GM18873 (cell line): ENCODE measurements around the gene LBHD1.
"Not testable (repeated sequence)": the region's sequence is repeated elsewhere in the genome, so short reads cannot be mapped to it uniquely, and the experiment has no call there.

ENCODE experiments used
- ATAC-seq: cut with Tn5 transposase; IDR thresholded peaks from one replicate; pipeline ENCODE4 v1.9.1; 2021; ENCODE audit warnings: mild to moderate bottlenecking, moderate library complexity, moderate number of reproducible peaks; ENCODE audit not compliant: unreplicated experiment, low FRiP score

The LBHD1 gene

GRCh38 chr11:62665599-62666258 is 6.3 kb downstream of the LBHD1 start:
- peak; percentile 12 for ATAC-seq

DNA sequence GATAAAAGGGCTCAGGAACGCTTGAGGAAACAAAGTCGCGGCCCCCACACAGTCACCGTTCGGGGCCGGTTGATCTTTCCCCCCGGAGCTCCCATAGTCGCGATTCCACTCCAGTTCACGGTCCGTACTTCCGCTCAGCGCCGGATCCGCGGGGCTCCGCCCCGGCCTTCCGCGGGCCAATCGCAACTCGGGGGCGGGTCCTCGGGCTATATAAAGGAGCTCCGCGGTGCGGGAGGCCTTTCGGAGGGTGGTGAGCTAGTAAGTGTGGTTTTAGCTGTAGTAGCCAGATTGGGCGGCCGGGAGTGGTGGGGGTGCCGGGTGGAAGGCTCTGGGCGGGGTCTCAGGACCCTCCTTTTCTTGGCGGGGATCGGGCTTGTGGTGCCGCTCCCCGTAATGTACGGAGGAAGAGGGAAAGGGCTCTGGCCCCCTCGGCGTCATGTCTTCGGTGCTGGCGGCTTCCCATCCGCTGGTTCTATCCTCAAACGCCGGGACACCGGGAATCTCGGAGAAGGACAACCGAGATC is 6.9 kb downstream of the LBHD1 start, which contains the start of the genes C11orf98 and CSKMT:
TSS of gene C11orf98 (minus strand) at position 136 of the 524 bp plus-strand sequence. CDS start at position 95, 41 bp downstream.
TSS of gene CSKMT (plus strand) at position 238 of the 524 bp plus-strand sequence. CDS start 568 bp downstream, outside the sequence.
- ATAC-seq: peak; percentile 57

DNA sequence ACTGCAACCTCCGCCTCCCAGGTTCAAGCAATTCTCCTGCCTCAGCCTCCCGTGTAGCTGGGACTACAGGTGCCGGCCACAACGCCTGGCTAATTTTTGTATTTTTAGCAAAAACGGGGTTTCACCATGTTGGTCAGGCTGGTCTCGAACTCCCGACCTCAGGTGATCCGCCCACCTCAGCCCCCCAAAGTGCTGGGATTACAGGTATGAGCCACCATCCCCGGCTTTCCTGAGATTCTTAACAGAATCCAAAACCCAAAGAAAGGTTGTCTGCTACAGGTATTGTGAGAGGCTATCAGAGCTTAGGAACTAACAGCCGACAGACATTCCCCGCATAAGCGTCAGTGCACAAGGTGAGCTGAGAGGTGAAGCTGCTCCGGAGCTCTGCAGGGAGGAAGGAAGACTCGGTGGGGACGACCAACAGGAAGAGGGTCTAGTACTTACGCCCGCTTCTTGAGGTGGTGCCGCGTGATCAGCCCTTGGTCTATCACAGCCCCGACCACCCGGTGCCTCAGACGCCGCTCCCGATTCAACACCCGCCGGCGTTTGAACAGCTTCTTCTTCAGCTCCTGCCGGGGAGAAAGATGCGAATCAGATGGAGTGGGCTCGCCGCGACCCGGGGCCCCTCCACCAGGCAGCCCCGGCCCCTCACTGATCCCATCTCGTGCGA is 7.5 kb downstream of the LBHD1 start:
- ATAC-seq: peak; percentile 12

DNA sequence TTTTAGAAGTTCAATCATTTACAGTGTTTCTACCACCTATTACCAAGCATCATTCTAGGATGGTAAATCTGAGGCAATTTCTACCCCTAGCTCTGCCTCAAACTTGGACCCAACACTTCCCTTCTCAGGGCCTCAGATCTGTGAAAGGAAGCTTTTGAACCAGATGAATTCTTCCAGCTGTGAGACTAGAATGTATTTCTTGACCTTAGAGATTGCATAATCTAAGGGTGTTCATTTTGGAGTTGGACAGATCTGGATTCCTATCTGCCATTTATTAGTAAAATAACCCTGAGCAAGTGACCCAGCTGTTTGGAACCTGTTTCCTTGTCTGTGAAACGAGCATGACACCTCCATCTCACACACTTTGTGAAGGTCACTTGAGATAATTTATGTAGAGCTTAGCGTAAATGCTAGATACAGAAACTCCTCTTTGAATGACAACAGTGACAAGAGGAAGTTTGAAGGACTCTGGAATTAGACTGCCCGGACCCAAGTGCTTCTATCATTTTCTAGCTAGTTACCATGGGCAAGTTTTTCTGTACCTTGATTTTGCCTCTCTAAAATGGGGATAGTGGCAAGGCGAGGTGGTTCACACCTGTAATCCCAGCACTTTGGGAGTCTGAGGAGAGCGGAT is 15.2 kb downstream of the LBHD1 start:
- no peak for ATAC-seq

- ATAC-seq: no peak
Measured at GRCh38 chr11:62654297-62654696, 17.8 kb downstream of the LBHD1 start.

DNA sequence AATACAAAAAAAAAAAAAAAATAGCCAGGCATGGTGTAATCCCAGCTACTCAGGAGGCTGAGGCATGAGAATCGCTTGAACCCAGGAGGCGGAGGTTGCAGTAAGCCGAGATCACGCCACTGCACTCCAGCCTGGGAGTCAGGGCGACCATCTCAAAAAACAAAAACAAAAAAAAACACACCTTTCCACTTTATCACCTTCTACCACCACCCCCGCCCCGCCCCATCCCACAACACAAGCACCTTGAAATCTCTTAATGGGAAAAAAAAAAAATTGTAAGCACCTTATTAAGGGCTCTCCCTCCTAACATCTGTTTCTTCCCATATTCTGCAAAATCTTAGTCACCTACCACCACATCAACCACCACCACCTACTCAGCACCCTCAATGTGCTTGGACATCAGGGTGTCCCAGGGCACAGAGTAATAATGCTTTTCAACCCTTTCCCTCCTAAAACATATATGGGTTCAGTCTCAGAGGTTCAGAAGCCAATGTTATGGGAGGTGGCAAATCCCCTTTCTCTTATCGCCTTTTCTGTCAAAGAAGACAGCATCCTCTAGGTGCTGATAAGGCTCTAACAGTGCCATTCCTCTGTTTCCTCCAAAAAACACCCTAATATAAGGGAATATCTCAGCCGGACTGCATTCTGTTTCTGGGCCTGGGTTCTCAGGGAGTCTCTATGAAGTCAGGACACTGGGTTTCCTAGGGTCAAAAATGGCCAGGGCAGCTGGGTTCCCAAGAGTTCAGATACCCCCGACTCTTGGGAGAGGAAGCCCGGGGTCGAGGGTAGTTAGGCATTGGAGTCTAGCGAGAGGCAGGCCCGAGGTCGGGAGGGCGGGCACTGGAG is 19.7 kb downstream of the LBHD1 start:
- no peak for ATAC-seq

DNA sequence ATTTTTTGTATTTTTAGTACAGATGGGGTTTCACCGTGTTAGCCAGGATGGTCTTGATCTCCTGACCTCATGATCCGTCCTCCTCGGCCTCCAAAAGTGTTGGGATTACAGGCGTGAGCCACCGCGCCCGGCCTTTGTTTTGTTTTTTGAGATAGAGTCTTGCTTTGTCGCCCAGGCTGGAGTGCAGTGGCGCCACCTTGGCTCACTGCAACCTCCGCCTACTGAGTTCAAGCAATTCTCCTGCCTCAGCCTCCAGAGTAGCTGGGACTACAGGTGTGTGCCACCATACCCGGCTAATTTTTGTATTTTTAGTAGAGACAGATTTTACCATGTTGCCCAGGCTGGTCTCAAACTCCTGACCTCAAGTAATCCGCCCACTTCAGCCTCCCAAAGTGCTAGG is 21.8 kb downstream of the LBHD1 start:
- ATAC-seq: not testable (repeated sequence)

DNA sequence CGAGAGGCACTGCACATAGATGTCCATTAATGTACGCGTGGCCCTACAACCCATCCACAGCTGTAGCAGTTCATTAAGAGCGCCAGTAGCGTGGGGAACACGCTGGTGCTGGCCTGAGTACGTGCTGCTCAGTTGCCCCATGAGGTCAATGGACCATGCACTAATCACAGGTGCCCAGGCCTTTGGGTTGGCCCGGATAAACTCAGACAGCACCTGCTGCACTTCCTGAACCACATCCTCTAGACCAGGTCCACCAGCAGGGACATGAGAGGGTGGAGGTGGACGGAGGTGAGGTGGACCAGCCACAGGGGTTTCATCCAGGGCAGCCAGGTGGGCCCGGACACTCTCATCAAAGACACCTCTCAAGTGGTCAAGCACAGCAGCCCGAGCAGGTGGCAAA is 22.6 kb downstream of the LBHD1 start:
- ATAC-seq: no peak

- no peak for ATAC-seq
Measured at GRCh38 chr11:62648967-62649364, 23.1 kb downstream of the LBHD1 start.

DNA sequence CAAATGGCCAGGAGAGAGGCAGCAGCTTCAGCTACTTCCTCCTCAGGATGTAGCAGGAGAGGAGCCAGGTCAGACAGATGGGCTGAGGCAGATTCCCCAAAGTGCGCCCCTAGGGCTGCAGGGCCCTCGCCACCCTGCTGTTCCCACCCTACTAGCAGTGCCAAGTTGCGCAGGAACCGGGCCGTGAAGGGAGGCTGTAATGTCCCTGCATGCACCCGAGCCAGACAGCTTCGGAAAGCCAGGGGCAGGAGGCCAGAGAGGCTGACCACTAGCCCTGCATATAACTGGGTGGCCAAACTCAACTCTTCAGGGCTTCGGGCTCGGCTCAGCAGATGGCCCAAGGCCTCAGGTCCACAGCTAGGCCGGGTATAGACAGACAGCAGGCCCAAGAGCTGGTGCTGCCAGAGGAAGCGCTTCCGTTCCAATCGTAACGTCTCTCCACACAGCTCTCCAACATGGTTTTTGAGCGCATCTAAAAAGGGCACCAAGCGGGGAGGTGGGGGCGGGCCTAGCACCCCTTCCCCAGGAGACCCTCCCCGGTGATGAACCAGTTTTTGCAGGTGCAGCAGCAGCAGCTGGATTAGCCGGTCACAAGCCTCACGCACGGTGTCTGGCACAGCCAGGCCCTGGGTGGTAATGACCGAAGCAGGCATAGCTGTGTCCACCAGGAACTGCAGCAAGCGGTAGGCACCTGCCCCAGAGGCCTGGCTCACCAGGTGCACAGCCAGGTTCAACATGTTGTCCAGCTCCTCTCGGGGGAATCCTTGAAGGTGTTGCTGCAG is 23.7 kb downstream of the LBHD1 start:
- no peak for ATAC-seq

DNA sequence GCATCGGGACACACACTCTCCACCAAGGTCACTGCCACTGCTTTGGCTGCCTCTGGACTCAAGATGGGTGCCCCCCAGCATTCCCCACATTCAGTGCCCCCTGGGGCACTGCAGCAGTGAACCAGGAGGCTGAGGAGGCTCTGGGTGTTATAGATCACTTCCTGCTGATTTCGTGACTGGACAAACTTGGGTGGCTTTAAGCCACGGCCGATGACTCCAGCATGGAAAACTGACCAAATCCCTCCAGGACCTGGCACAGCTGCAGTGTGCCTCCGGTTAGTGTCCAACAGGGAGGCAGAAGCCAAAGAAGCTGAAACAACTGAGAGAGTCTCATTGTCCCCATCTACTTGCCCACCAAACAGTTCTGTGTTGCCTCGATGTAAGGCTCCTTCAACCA is 24.5 kb downstream of the LBHD1 start:
- ATAC-seq: no peak

DNA sequence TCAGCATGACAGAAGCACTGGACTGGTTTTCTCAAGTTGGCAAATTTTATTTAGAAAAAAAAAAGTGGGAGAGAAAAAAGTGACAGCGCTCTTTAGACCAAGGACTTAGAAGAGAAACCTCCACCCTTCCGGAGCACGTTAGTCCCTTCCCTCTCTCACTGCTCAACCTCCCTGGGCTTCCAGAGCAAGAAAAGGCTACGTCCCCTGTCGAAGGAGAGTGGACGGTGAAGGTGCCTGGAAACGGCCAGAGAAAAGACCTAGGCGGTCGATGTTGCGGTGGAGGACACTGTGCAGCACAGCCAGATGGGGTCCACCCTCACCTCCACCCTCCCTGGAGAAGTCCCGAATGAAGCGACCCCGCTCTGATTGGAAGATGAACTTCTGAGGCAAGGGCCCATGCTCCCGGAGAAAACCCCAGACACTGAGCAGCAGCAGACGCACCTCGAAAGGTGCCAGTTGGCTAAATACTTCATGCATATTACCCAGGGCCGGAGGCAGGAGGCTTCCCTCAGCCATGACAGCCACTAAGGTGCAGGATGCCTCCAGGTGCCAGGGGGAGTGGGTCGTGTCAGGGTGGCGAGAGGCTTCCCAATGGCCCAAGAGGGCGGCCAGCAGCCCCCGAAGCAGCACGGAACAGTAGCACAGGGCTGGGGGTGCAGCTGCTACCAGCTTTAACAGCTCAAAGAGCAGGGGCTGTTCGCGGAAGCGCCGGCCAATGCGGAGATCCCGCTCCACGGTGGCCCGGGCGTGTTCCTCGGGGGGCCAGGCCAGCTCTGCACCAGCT is 25.1 kb downstream of the LBHD1 start:
- no peak for ATAC-seq

GRCh38 chr11:62645946-62646824 is 25.9 kb downstream of the LBHD1 start, which contains the start of gene GANAB:
GANAB (minus strand) TSS chr11:62646613; CDS start chr11:62646599, 14 bp downstream.
- ATAC-seq: peak; percentile 71

DNA sequence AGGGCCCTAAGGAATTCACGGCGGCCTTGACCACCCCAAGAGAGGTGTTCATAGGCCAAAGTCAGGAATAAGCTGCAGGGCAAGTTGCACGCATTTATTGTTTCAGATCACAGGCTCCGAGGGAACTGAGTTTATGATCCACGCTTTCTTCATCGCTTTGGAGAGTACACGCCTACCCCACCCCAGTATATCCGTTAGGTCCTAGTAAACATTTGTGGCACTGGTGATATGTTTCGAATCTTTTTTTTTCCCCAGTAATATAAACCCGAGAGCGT is 26.5 kb downstream of the LBHD1 start:
- ATAC-seq: no peak

DNA sequence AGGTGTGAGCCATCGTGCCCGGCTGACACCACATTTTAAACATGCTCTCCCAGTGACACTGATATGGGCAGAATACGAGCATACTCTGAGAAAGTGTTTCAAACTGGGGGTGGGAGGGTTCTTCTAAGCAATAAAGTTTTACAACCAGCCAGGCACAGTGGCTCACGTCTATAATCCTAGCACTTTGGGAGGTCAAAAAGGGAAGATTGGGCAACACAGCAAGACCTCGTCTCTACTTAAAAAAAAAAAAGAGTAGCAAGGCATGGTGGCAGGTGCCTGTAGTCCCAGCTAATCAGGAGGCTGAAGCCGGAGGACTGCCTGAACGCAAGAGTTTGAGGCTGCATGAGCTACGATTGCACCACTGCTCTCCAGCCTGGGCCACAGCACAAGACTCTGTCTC is 27.8 kb downstream of the LBHD1 start:
- no peak for ATAC-seq

- no peak for ATAC-seq
Measured at GRCh38 chr11:62632492-62632891, 39.6 kb downstream of the LBHD1 start.

DNA sequence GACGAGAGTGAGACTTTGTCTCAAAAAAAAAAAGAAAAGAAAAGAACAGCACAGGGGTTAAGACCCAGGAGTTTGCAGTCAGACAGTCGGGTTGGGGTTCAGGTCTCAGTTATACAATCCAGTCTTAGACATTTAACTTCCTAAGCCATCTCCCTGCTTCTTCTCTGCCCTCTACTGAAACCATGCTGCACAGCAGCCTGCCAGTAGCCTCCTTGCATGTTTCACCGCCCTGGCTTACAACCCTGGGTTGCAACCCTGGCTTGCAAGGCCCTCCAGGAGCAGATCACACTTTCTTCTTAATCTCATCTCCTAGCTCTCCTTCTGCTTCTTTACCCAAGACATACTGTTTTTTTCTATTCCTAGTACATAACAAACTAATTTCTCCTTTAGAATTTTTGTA is 44.4 kb downstream of the LBHD1 start:
- no peak for ATAC-seq

DNA sequence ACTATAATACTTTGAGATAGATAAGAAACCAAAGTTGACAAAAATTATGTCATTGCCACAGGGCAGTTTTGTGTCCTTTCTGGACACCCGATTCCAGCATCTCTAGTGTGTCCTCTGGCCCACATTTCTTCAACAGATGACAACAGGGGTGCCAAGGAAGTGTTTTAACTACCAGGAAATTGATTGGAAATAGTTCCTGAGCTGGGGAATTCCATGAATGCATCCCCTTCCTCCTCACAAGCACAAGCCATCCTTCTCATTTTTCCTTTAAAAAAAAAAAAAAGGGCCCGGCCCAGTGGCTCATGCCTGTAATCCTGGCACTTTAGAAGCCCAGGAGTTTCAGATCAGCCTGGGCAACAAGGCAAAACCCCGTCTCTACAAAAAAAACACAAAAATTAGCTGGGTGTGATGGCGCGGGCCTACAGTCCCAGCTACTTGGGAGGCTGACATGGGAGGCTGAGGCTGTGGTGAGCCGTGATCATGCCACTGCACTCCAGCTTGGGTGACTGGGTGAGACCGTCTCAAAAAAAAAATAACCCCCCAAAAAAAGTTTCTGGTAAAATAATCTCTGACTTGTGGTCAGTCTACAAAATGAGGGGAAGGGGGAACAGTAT is 49.5 kb downstream of the LBHD1 start:
- ATAC-seq: no peak
